Ishikawa (cell line): ENCODE results near the gene ARPC2.

Experiments
- CEBPB ChIP-seq: IDR thresholded peaks from 2 replicates; pipeline ENCODE4 v1.6.1; 2012
- CREB1 ChIP-seq: IDR thresholded peaks from 2 replicates; pipeline ENCODE4 v1.6.1; 2012; ENCODE audit warnings: low read depth
- EGR1 ChIP-seq: IDR thresholded peaks from 2 replicates; pipeline ENCODE4 v1.6.1; 2012
- EP300 ChIP-seq: IDR thresholded peaks from 2 replicates; pipeline ENCODE4 v1.6.1; 2012; ENCODE audit warnings: borderline replicate concordance
- FOXM1 ChIP-seq: IDR thresholded peaks from 2 replicates; pipeline ENCODE4 v1.6.1; 2012; ENCODE audit warnings: low read depth, borderline replicate concordance
- NFIC ChIP-seq: IDR thresholded peaks from 2 replicates; pipeline ENCODE4 v1.6.1; 2012
- RAD21 ChIP-seq: IDR thresholded peaks from 2 replicates; pipeline ENCODE4 v1.6.1; 2012; ENCODE audit warnings: low read depth
- TAF1 ChIP-seq: IDR thresholded peaks from 2 replicates; pipeline ENCODE4 v1.6.1; 2012; ENCODE audit warnings: low read depth, mild to moderate bottlenecking
- TCF12 ChIP-seq: IDR thresholded peaks from 2 replicates; pipeline ENCODE4 v1.6.1; 2012; ENCODE audit warnings: low read depth
- TEAD4 ChIP-seq: IDR thresholded peaks from 2 replicates; pipeline ENCODE4 v1.6.1; 2012
- YY1 ChIP-seq: IDR thresholded peaks from 2 replicates; pipeline ENCODE4 v1.6.1; 2012; ENCODE audit warnings: low read depth
- ZBTB7A ChIP-seq: IDR thresholded peaks from 2 replicates; pipeline ENCODE4 v1.6.1; 2012; ENCODE audit warnings: low read depth
- TF ChIP-seq, protein P1 (sequence below): IDR thresholded peaks from 2 replicates; pipeline ENCODE4 v1.6.1; 2012
- TF ChIP-seq, protein P2 (sequence below): IDR thresholded peaks from 2 replicates; pipeline ENCODE4 v1.6.1; 2012
- TF ChIP-seq, protein P3 (sequence below): IDR thresholded peaks from 2 replicates; pipeline ENCODE4 v1.6.1; 2012; ENCODE audit warnings: low read depth, mild to moderate bottlenecking

Gene ARPC2

DNA sequence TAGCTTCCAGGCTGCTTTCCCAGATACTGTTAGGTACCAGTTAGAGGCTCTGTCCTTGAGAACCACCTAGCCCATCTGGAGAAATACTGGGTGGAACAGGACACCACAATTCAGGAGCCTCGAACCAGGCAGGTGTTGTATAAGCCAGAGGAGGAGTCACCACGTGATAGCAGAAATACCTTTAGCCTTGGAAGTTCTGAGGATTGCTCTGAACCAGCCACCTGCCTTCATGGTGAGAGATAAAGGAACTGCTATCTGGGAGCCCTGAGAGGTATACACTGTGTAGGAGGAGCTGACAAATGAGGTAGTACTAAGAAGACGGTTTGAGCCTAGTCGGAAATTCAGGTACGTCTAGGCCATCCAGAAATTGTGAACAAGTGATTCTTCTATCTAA lies 36.2 kb downstream of the ARPC2 start:
- TF ChIP-seq EP300 = no peak
- TF ChIP-seq NFIC = no peak
- TF ChIP-seq RAD21 = no peak
- TF ChIP-seq TCF12 = no peak
- TF ChIP-seq TAF1 = no peak
- no peak for TF ChIP-seq YY1
- TF ChIP-seq EGR1 = no peak
- no peak for TF ChIP-seq TEAD4

DNA sequence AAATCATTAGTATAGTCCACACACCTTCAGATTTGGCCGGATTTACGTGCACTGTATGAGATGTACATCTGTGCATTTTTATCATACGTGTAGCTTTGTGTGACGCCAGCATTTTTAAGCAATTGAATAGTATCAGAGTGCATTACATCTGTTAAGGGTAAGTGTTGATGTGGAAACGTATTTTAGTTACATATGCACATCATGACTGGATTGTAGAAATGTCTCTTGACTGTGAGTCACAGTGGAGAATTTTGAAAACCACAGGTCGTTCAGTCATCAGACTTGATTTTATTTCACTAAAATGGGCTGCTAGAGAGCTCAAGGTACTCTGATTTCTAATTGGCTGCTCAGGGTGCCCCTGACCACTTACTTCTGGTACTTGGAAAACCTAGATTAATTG lies 38.5 kb downstream of the ARPC2 start:
- TF ChIP-seq CREB1 (no peak), CEBPB (no peak), RAD21 (no peak), EGR1 (no peak)

DNA sequence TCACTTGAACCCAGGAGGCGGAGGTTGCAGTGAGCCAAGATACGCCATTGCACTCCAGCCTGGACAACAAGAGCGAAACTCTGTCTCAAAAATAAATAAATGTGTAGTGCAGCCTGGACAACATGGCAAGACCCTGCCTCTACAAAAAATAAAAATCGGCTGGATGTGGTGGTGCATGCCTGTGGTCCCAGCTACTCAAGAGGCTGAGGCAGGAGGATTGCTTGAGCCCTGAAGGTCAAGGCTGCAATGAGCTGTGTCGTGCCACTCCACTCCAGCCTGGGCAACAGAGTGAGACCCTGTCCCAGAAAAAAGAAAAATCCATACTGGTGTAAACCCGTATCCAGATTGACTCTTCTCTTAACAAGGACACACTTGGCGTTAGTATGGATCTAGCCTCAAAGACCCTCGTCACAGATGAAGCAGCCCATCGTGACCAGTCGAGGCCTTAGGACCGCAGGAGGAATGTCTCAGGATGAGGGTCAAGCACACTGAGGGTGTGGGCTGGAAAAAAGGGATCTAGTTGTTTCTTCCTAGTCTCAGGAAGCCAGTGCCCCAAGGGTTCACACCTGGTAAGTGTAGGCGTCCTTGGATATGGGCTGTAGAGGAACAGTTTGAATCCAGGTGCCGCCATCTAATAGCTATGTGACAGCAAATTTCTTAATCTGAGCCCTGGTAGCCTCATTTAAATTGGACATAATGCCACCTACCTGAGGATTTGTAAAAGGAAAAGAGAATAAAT lies 39.8 kb downstream of the ARPC2 start:
- TF ChIP-seq CREB1 (no peak), EGR1 (no peak), RAD21 (no peak), TCF12 (no peak), ZBTB7A (no peak), NFIC (no peak), TEAD4 (no peak), CEBPB (no peak), EP300 (no peak), TAF1 (no peak), FOXM1 (no peak), YY1 (no peak)
- TF ChIP-seq, protein P1, sequence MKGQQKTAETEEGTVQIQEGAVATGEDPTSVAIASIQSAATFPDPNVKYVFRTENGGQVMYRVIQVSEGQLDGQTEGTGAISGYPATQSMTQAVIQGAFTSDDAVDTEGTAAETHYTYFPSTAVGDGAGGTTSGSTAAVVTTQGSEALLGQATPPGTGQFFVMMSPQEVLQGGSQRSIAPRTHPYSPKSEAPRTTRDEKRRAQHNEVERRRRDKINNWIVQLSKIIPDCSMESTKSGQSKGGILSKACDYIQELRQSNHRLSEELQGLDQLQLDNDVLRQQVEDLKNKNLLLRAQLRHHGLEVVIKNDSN = no peak
- TF ChIP-seq, protein P2, sequence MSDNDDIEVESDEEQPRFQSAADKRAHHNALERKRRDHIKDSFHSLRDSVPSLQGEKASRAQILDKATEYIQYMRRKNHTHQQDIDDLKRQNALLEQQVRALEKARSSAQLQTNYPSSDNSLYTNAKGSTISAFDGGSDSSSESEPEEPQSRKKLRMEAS = no peak
- TF ChIP-seq, protein P3, sequence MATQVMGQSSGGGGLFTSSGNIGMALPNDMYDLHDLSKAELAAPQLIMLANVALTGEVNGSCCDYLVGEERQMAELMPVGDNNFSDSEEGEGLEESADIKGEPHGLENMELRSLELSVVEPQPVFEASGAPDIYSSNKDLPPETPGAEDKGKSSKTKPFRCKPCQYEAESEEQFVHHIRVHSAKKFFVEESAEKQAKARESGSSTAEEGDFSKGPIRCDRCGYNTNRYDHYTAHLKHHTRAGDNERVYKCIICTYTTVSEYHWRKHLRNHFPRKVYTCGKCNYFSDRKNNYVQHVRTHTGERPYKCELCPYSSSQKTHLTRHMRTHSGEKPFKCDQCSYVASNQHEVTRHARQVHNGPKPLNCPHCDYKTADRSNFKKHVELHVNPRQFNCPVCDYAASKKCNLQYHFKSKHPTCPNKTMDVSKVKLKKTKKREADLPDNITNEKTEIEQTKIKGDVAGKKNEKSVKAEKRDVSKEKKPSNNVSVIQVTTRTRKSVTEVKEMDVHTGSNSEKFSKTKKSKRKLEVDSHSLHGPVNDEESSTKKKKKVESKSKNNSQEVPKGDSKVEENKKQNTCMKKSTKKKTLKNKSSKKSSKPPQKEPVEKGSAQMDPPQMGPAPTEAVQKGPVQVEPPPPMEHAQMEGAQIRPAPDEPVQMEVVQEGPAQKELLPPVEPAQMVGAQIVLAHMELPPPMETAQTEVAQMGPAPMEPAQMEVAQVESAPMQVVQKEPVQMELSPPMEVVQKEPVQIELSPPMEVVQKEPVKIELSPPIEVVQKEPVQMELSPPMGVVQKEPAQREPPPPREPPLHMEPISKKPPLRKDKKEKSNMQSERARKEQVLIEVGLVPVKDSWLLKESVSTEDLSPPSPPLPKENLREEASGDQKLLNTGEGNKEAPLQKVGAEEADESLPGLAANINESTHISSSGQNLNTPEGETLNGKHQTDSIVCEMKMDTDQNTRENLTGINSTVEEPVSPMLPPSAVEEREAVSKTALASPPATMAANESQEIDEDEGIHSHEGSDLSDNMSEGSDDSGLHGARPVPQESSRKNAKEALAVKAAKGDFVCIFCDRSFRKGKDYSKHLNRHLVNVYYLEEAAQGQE = no peak

DNA sequence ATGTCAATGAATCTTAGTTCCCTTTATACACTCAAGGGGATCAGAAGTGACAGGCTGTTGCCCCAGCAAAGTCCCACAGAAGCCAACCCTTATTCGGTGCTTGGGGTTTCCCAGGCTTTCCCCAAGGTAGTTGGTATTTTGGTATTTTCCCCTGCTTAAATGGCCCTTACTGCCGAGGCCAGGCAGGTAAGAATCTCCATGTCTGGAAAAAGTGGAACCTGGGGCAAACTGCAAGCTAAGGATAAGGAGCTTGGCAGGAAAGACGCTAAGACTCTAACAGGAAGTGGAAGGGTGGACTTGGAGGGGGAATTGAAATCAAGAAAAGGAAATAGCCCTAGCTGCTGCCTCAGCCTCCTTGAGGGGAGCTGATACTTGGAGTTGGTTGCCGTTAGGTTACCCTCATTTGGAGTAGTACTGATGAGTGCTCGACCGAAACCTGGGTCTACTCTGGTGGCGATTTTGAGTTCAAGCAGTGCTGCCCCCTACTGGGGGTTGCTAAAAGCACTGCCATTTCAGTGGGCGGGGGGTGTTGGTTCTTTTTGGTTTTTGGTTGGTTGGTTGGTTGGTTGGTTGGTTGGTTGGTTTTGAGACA lies 40.5 kb downstream of the ARPC2 start:
- TF ChIP-seq CEBPB (no peak), NFIC (no peak), EGR1 (no peak), TCF12 (no peak), TAF1 (no peak), YY1 (no peak), RAD21 (peak; percentile 41)

DNA sequence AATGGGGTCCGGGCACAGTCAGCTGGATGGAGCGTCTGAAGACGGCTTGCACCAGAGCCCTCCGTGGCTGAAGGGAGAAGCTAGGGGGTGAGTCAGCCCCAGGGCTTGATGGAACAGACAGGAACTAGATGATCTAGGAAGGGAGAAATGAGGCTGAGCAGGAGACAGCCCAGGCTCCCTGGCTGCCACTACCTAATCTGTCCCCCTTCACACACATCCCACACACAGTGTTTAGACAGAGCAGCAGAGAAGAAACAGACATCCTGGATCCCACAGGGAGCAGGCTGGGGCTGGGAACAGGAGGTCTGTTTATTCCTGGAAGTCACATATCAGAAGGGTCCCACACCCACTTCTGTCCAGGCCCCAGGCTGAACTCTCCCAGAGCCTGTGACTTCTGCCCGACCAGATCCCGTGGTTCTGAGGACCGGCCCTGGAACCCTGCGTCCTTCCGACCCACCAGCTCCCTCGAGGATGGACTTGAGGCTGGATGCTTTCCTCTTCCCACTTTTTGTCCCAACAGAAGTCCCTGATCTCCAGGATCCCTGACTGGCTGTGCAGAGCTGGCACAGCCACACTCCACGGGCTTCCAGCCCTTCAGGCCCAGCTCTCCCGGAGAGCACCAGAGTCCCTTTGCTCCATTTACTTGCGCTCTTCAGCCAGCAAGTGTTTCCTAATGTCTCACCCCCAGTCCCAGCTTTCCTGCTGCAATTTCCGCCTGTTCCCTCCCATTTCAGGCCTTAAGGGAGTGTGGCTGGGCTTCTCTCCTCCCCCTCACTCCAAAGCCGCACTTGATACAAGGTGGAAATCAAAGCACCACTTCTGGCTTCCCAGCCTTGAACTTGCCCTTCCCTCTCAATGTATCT lies 42.3 kb downstream of the ARPC2 start:
- TF ChIP-seq EP300 (no peak), TCF12 (no peak), TAF1 (no peak), FOXM1 (no peak), CREB1 (no peak), YY1 (no peak), TEAD4 (no peak), NFIC (no peak), EGR1 (no peak), RAD21 (no peak), CEBPB (no peak), ZBTB7A (no peak)
- TF ChIP-seq, protein P2 = no peak
- TF ChIP-seq, protein P3 = no peak
- TF ChIP-seq, protein P1 = no peak
